Measurements from ENCODE around the gene TALDO1. TPM values are rescaled to one million over a fixed set of nuclear protein-coding genes. Genes with fewer than 3 reads are reported as not detected.

The TALDO1 gene
- polyA plus RNA-seq, 1 of the 3 experiments (the other 2 are of a cell fraction) = 103 TPM

DNA sequence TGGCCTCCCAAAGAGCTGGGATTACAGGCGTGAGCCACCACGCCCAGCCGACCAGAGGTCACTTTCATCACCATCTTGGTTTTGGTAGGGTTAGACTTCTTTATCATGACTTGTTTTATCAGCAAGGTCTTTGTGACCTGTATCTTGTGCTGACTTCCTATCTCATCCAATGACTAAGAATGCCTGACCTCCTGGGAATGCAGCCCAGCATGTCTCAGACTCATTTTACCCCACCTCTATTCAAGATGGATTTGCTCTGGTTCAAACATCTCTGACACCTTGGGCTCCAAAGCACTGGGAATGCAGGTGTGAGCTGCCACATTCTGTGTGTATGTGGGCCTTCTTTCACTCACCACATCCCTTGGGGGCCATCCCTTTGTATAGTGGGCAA is 5.1 kb upstream of the TALDO1 start:
- no peaks in the 10 kb centered on the region; the same call in 1 of the 2 replicates for H3K27me3 ChIP-seq (ENCODE audit: insufficient read depth)
- H2AFZ ChIP-seq (ENCODE audit: low read depth) = no peak overlapping the region
- ChIA-PET CTCF (no interaction called here), POLR2A (no interaction called here)
- H3K27ac ChIP-seq (ENCODE audit: low read depth in 2 of 2, low read length in 1 of 2) = no peak overlapping the region
- peaks cover 0 to 3% of the 10 kb centered on the region in 2 experiments; a peak in 1 of 4 replicates for H3K4me1 ChIP-seq (ENCODE audit: control insufficient read depth in 1 of 2, insufficient read depth in 2 of 2, low read depth in 1 of 2, low read length in 1 of 2)
- no peaks in the 10 kb centered on the region for H3K9me3 ChIP-seq
- no peaks in the 10 kb centered on the region for H3K9me2 ChIP-seq
- H3K9ac ChIP-seq = no peak overlapping the region
- H3K79me2 ChIP-seq (ENCODE audit: insufficient read depth) = no peaks in the 10 kb centered on the region
- H3K36me3 ChIP-seq (replicated peaks in 1 of 2; ENCODE audit: control insufficient read depth in 1 of 2, insufficient read depth in 2 of 2, low read length in 1 of 2) = no peaks in the 10 kb centered on the region
- H3F3A ChIP-seq (replicated peaks; ENCODE audit: insufficient read depth) = no peaks in the 10 kb centered on the region
- TF ChIP-seq FOXM1 (IDR thresholded peaks at IDR 0.05; ENCODE audit: low read depth) (no peak), CHD2 (IDR thresholded peaks at IDR 0.05; ENCODE audit: low read length, partially characterized antibody) (no peak), NRF1 (IDR thresholded peaks at IDR 0.05; ENCODE audit: low read depth, low read length) (no peak), YY1 (IDR thresholded peaks at IDR 0.05; ENCODE audit: low read depth) (no peak), RAD21 (IDR thresholded peaks at IDR 0.05; ENCODE audit: low read length) (no peak), TCF12 (IDR thresholded peaks at IDR 0.05) (no peak)
- TF ChIP-seq, protein P1, sequence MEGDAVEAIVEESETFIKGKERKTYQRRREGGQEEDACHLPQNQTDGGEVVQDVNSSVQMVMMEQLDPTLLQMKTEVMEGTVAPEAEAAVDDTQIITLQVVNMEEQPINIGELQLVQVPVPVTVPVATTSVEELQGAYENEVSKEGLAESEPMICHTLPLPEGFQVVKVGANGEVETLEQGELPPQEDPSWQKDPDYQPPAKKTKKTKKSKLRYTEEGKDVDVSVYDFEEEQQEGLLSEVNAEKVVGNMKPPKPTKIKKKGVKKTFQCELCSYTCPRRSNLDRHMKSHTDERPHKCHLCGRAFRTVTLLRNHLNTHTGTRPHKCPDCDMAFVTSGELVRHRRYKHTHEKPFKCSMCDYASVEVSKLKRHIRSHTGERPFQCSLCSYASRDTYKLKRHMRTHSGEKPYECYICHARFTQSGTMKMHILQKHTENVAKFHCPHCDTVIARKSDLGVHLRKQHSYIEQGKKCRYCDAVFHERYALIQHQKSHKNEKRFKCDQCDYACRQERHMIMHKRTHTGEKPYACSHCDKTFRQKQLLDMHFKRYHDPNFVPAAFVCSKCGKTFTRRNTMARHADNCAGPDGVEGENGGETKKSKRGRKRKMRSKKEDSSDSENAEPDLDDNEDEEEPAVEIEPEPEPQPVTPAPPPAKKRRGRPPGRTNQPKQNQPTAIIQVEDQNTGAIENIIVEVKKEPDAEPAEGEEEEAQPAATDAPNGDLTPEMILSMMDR (IDR thresholded peaks at IDR 0.05) = no peak
- TF ChIP-seq, protein P2, sequence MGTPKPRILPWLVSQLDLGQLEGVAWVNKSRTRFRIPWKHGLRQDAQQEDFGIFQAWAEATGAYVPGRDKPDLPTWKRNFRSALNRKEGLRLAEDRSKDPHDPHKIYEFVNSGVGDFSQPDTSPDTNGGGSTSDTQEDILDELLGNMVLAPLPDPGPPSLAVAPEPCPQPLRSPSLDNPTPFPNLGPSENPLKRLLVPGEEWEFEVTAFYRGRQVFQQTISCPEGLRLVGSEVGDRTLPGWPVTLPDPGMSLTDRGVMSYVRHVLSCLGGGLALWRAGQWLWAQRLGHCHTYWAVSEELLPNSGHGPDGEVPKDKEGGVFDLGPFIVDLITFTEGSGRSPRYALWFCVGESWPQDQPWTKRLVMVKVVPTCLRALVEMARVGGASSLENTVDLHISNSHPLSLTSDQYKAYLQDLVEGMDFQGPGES (IDR thresholded peaks at IDR 0.05; ENCODE audit: low read depth, low read length) = no peak
- TF ChIP-seq, protein P3, sequence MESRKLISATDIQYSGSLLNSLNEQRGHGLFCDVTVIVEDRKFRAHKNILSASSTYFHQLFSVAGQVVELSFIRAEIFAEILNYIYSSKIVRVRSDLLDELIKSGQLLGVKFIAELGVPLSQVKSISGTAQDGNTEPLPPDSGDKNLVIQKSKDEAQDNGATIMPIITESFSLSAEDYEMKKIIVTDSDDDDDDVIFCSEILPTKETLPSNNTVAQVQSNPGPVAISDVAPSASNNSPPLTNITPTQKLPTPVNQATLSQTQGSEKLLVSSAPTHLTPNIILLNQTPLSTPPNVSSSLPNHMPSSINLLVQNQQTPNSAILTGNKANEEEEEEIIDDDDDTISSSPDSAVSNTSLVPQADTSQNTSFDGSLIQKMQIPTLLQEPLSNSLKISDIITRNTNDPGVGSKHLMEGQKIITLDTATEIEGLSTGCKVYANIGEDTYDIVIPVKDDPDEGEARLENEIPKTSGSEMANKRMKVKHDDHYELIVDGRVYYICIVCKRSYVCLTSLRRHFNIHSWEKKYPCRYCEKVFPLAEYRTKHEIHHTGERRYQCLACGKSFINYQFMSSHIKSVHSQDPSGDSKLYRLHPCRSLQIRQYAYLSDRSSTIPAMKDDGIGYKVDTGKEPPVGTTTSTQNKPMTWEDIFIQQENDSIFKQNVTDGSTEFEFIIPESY (IDR thresholded peaks at IDR 0.05; ENCODE audit: borderline replicate concordance, low read depth) = no peak
- DNase-seq = no peak
- no peaks in the 10 kb centered on the region for H4K20me1 ChIP-seq (ENCODE audit: insufficient read depth)
- 97% methylated on average over 3 of the region's 3 CpGs for WGBS (ENCODE audit: low lambda C conversion rate)
- H3K4me2 ChIP-seq = no peak overlapping the region
- no peak overlapping the region; a peak in 1 of 4 replicates for H3K4me3 ChIP-seq (ENCODE audit: low read depth in 2 of 2, low read length in 1 of 2)

DNA sequence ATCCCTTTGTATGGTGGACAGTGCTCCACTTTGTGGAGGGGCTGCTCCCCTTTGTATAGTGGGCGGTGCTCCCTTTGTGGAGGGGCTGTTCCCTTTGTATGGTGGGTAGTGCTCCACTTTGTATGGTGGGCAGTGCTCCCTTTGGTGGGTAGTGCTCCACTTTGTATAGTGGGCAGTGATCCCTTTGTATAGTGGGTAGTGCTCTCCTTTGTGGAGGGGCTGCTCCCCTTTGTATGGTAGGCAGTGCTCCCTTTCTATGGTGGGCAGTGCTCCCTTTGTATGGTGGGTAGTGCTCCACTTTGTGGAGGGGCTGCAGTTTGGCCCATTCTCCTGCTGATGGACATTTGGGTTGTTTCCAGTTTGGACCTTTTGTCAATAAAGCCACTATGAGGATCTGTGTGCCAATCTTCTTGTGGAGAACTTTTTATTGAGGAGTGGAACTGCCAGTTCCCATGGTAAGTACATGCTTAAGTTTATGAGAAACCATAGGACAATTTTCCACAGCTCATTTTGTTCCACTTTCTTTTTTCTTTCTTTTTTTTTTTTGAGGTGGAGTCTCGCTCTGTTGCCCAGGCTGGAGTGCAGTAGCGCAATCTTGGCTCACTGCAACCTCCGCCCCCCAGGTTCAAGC is 4.6 kb upstream of the TALDO1 start:
- H3K4me2 ChIP-seq = no peak overlapping the region
- H3K4me1 ChIP-seq (ENCODE audit: control insufficient read depth in 1 of 2, insufficient read depth in 2 of 2, low read depth in 1 of 2, low read length in 1 of 2) = peaks cover 0 to 3% of the 10 kb centered on the region in 2 experiments; a peak in 1 of 4 replicates
- DNase-seq = no peak
- H3K9me3 ChIP-seq = no peaks in the 10 kb centered on the region
- H3K79me2 ChIP-seq (ENCODE audit: insufficient read depth) = peaks cover 3% of the 10 kb centered on the region
- no peaks in the 10 kb centered on the region for H3K36me3 ChIP-seq (replicated peaks in 1 of 2; ENCODE audit: control insufficient read depth in 1 of 2, insufficient read depth in 2 of 2, low read length in 1 of 2)
- no peaks in the 10 kb centered on the region for H3K9me2 ChIP-seq
- no peak overlapping the region; a peak in 1 of 4 replicates for H3K4me3 ChIP-seq (ENCODE audit: low read depth in 2 of 2, low read length in 1 of 2)
- no peaks in the 10 kb centered on the region; the same call in 1 of the 2 replicates for H3K27me3 ChIP-seq (ENCODE audit: insufficient read depth)
- CTCF ChIA-PET = interaction anchor here (8.0 kb wide), 1 partner anchor 17 kb away, joined by 94 read pairs; no protein-coding TSS in a partner anchor
- no peak overlapping the region for H3K27ac ChIP-seq (ENCODE audit: low read depth in 2 of 2, low read length in 1 of 2)
- H2AFZ ChIP-seq (ENCODE audit: low read depth) = no peak overlapping the region
- H4K20me1 ChIP-seq (ENCODE audit: insufficient read depth) = no peaks in the 10 kb centered on the region
- POLR2A ChIA-PET = no interaction called here
- H3F3A ChIP-seq (replicated peaks; ENCODE audit: insufficient read depth) = no peaks in the 10 kb centered on the region
- 89% methylated on average over 4 of the region's 4 CpGs for WGBS (ENCODE audit: low lambda C conversion rate)
- no peak overlapping the region for H3K9ac ChIP-seq
- TF ChIP-seq TEAD4 (IDR thresholded peaks at IDR 0.05; ENCODE audit: borderline replicate concordance, insufficient read depth) (no peak), ELF1 (IDR thresholded peaks at IDR 0.05) (no peak), FOSL2 (IDR thresholded peaks at IDR 0.05; ENCODE audit: borderline replicate concordance, low read depth) (no peak), RXRA (IDR thresholded peaks at IDR 0.05; ENCODE audit: borderline replicate concordance, low read depth) (no peak)
- TF ChIP-seq, protein P4, sequence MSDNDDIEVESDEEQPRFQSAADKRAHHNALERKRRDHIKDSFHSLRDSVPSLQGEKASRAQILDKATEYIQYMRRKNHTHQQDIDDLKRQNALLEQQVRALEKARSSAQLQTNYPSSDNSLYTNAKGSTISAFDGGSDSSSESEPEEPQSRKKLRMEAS (IDR thresholded peaks at IDR 0.05; ENCODE audit: low read depth) = no peak
- TF ChIP-seq, protein P1 (IDR thresholded peaks at IDR 0.05) = no peak
- TF ChIP-seq, protein P5, sequence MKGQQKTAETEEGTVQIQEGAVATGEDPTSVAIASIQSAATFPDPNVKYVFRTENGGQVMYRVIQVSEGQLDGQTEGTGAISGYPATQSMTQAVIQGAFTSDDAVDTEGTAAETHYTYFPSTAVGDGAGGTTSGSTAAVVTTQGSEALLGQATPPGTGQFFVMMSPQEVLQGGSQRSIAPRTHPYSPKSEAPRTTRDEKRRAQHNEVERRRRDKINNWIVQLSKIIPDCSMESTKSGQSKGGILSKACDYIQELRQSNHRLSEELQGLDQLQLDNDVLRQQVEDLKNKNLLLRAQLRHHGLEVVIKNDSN (IDR thresholded peaks at IDR 0.05; ENCODE audit: borderline replicate concordance, low read depth) = no peak

Measured in SK-N-SH (cell line).